NT2/D1 (cell line): Measurements from ENCODE around the gene KLHL18.

Experiments used
- DNase-seq: peaks from one replicate; pipeline ENCODE4 v3.0.0-alpha.2; 2011; ENCODE audit warnings: low read depth, low spot score
- H3K27me3 ChIP-seq: 2 replicates; pipeline ENCODE4 v1.6.0; 2011; ENCODE audit warnings: mild to moderate bottlenecking; ENCODE audit not compliant: insufficient read length, insufficient read depth
- H3K36me3 ChIP-seq: 2 replicates; pipeline ENCODE4 v1.6.1; 2011; ENCODE audit warnings: mild to moderate bottlenecking, low read length, mixed read lengths; ENCODE audit not compliant: insufficient read depth, insufficient read length
- H3K4me1 ChIP-seq: 2 replicates; pipeline ENCODE4 v1.5.1; 2011; ENCODE audit not compliant: insufficient read depth, insufficient read length
- H3K4me3 ChIP-seq: 2 replicates; pipeline ENCODE4 v1.5.1; 2011; ENCODE audit warnings: low read depth; ENCODE audit not compliant: insufficient read length
- H3K9ac ChIP-seq: 2 replicates; pipeline ENCODE4 v1.6.0; 2011; ENCODE audit warnings: low read depth; ENCODE audit not compliant: insufficient read length
- H3K9me3 ChIP-seq: 2 replicates; pipeline ENCODE4 v1.5.1; 2011; ENCODE audit warnings: mild to moderate bottlenecking, low read length; ENCODE audit not compliant: insufficient read depth
- SUZ12 ChIP-seq: IDR thresholded peaks from 2 replicates; pipeline ENCODE4 v1.6.1; 2011; ENCODE audit not compliant: insufficient read length, insufficient read depth; ENCODE audit errors: extremely low read depth
- YY1 ChIP-seq: IDR thresholded peaks from 2 replicates; pipeline ENCODE4 v1.6.1; 2011; ENCODE audit not compliant: insufficient read length, insufficient read depth
- ZNF274 ChIP-seq: IDR thresholded peaks from 2 replicates; pipeline ENCODE4 v1.6.1; 2011; ENCODE audit warnings: mild to moderate bottlenecking, low read depth, low read length

The KLHL18 gene

GRCh38 chr3:47265008-47265407, 17.7 kb upstream of the KLHL18 start:
- Histone ChIP-seq H3K4me3 (no peak overlapping the region), H3K27me3 (no peaks in the 10 kb centered on the region), H3K36me3 (no peaks in the 10 kb centered on the region), H3K4me1 (peaks cover 18% of the 10 kb centered on the region), H3K9ac (no peak overlapping the region), H3K9me3 (no peaks in the 10 kb centered on the region)
- TF ChIP-seq YY1, result no peak
- TF ChIP-seq ZNF274, result no peak
- no peak for TF ChIP-seq SUZ12
- DNase-seq, result no peak

- Histone ChIP-seq H3K4me3 (no peak overlapping the region), H3K9me3 (no peaks in the 10 kb centered on the region), H3K9ac (no peak overlapping the region), H3K27me3 (no peaks in the 10 kb centered on the region), H3K36me3 (no peaks in the 10 kb centered on the region), H3K4me1 (peaks cover 13% of the 10 kb centered on the region)
- DNase-seq, result no peak
- TF ChIP-seq YY1, result no peak
- no peak for TF ChIP-seq ZNF274
- TF ChIP-seq SUZ12, result no peak
These were observed 16.9 kb upstream of the KLHL18 start for GRCh38 chr3:47265725-47266428.

- H3K4me3 ChIP-seq, result no peak overlapping the region
These were observed 15.8 kb upstream of the KLHL18 start for GRCh38 chr3:47266709-47267489.

GRCh38 chr3:47267490-47267824, 15.3 kb upstream of the KLHL18 start:
- Histone ChIP-seq H3K9ac (no peak overlapping the region), H3K4me1 (peaks cover 3% of the 10 kb centered on the region), H3K9me3 (no peaks in the 10 kb centered on the region), H3K27me3 (no peaks in the 10 kb centered on the region), H3K4me3 (no peak overlapping the region), H3K36me3 (no peaks in the 10 kb centered on the region)
- no peak for DNase-seq
- no peak for TF ChIP-seq YY1
- no peak for TF ChIP-seq ZNF274
- no peak for TF ChIP-seq SUZ12

More at GRCh38 chr3:47266709-47267489, 15.8 kb upstream of the KLHL18 start:
- no peaks in the 10 kb centered on the region for H3K27me3 ChIP-seq
- no peaks in the 10 kb centered on the region for H3K36me3 ChIP-seq
- no peaks in the 10 kb centered on the region for H3K9me3 ChIP-seq
- peaks cover 3% of the 10 kb centered on the region for H3K4me1 ChIP-seq
- H3K9ac ChIP-seq, result no peak overlapping the region
- DNase-seq, result no peak
- no peak for TF ChIP-seq ZNF274
- TF ChIP-seq YY1, result no peak
- no peak for TF ChIP-seq SUZ12

GRCh38 chr3:47270526-47270925, 12.2 kb upstream of the KLHL18 start:
- TF ChIP-seq ZNF274 (no peak), SUZ12 (no peak), YY1 (no peak)

GRCh38 chr3:47273564-47273963, 9.2 kb upstream of the KLHL18 start:
- Histone ChIP-seq H3K9ac (no peak overlapping the region), H3K36me3 (peaks cover 3% of the 10 kb centered on the region)
- DNase-seq, result no peak

More at GRCh38 chr3:47270526-47270925, 12.2 kb upstream of the KLHL18 start:
- no peak overlapping the region for H3K4me3 ChIP-seq
- no peaks in the 10 kb centered on the region for H3K27me3 ChIP-seq
- no peaks in the 10 kb centered on the region for H3K36me3 ChIP-seq
- no peaks in the 10 kb centered on the region for H3K9me3 ChIP-seq
- no peak for DNase-seq
- H3K4me1 ChIP-seq, result peaks cover 3% of the 10 kb centered on the region
- H3K9ac ChIP-seq, result no peak overlapping the region

GRCh38 chr3:47274652-47275051, 8.1 kb upstream of the KLHL18 start:
- no peak overlapping the region for H3K9ac ChIP-seq
- no peaks in the 10 kb centered on the region for H3K27me3 ChIP-seq
- peaks cover 3% of the 10 kb centered on the region for H3K36me3 ChIP-seq
- no peaks in the 10 kb centered on the region for H3K4me1 ChIP-seq
- no peaks in the 10 kb centered on the region for H3K9me3 ChIP-seq
- DNase-seq, result no peak
- H3K4me3 ChIP-seq, result no peak overlapping the region
- TF ChIP-seq YY1, result no peak
- TF ChIP-seq ZNF274, result no peak
- TF ChIP-seq SUZ12, result no peak

More at GRCh38 chr3:47273564-47273963, 9.2 kb upstream of the KLHL18 start:
- Histone ChIP-seq H3K4me1 (no peaks in the 10 kb centered on the region), H3K9me3 (no peaks in the 10 kb centered on the region), H3K27me3 (no peaks in the 10 kb centered on the region), H3K4me3 (no peak overlapping the region)
- TF ChIP-seq YY1 (no peak), SUZ12 (no peak), ZNF274 (no peak)
